Esophagus (tissue), 2 donors: ENCODE results near the gene CPB2. TPM values are rescaled to one million over a fixed set of nuclear protein-coding genes. Genes with fewer than 3 reads are reported as not detected.

Experiments used
- H3K27ac ChIP-seq, 2 donors: one replicate each; pipeline ENCODE4 v1.5.1; 2013; ENCODE audit warnings: low read depth in 2 of 2, mild to moderate bottlenecking in 2 of 2, inconsistent platforms in 1 of 2, low read length in 1 of 2, moderate library complexity in 1 of 2
- H3K27me3 ChIP-seq, 2 donors: one replicate each; pipeline ENCODE4 v1.6.1; 2013; ENCODE audit warnings: low read length in 2 of 2, control low read depth in 1 of 2, mild to moderate bottlenecking in 1 of 2; ENCODE audit not compliant: insufficient read depth in 2 of 2, control insufficient read depth in 1 of 2
- H3K36me3 ChIP-seq, 2 donors: one replicate each; pipeline ENCODE4 v1.6.1; 2013; ENCODE audit warnings: low read length in 1 of 2; ENCODE audit not compliant: control insufficient read depth in 2 of 2, insufficient read depth in 2 of 2
- H3K4me1 ChIP-seq, 2 donors: one replicate each; pipeline ENCODE4 v1.6.1; 2013; ENCODE audit warnings: low read length in 1 of 2; ENCODE audit not compliant: control insufficient read depth in 2 of 2, insufficient read depth in 2 of 2
- H3K4me3 ChIP-seq, 2 donors: one replicate each; pipeline ENCODE4 v1.5.1; 2013; ENCODE audit warnings: low read length in 2 of 2, mild to moderate bottlenecking in 2 of 2, low read depth in 1 of 2, moderate library complexity in 1 of 2
- H3K9me3 ChIP-seq, 2 donors: one replicate each; pipeline ENCODE4 v1.6.1; 2013; ENCODE audit warnings: mild to moderate bottlenecking in 2 of 2, low read depth in 1 of 2, low read length in 1 of 2, moderate library complexity in 1 of 2; ENCODE audit not compliant: control insufficient read depth in 2 of 2, insufficient read depth in 1 of 2
- WGBS, 2 donors: extraction: QIAGEN DNeasy Blood & Tissue Kit; methylation state at CpG; one replicate each; pipeline ENCODE4 v1.1.7; 2013; 5-methylcytosine and 5-hydroxymethylcytosine counted together
- polyA plus RNA-seq, 2 donors: library from polyadenylated mRNA; stranded (reverse); fragments of 200-250 nt; gene quantifications; one replicate each; pipeline ENCODE4 v1.2.3, GENCODE V29; 2013
- donor health status: healthy with polysubstance abuse.
- donor health status: Bipolar disorder and iron deficiency.

The CPB2 gene
- polyA plus RNA-seq, 2 donors = not detected

DNA sequence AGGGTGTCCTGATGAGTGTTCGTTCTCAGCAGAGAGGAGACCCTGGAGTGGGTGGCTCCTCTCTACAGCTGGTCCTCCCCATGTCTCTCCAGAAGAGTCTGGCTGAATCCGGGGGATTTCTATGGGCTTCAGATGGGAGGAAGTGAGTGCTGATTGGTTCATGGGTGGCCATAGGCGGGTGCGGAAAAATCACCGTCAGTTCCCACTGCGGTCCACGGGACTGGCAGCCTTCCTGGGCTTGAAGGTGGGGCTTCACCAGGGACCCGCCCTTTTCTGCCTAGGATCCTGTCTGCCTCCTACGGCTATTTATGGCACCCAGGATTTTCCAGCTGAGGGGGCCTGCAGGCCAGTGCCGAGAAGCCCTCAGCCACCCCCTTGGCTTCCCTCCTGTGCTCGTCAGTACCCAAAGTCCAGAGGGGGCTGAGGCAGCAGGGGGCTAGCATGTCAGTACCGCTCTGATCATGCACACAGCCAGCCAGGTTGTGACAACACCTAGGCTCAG is 18.4 kb downstream of the CPB2 start:
- Histone ChIP-seq H3K27ac (no peak overlapping the region), H3K27me3 (no peaks in the 10 kb centered on the region), H3K36me3 (no peaks in the 10 kb centered on the region), H3K4me1 (no peaks in the 10 kb centered on the region), H3K9me3 (no peaks in the 10 kb centered on the region), H3K4me3 (no peak overlapping the region)
- WGBS, 2 donors = 82 to 87% methylated on average over 12 of the region's 12 CpGs

DNA sequence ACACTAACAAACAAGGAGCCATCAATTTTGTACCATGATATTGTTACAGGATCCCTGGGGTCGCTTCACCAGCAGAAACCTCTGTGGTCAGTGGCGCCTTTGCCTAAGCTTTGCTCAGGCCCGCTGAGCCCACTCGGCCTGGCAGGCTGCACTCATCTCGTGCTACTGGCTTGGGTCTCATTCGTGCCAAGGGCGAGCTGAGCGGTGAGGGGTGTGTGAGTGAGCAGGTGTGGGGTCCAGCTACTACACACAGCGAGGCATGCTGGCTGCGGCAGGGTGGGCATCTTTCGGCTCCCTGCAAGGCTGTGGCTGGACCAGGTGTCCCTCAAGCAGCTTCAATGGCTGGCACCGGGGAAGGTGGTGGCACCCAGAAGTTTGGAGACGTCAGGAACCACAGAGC is 19.1 kb downstream of the CPB2 start:
- WGBS, 2 donors = 91 to 92% methylated on average over 13 of the region's 13 CpGs
- no peaks in the 10 kb centered on the region for H3K27me3 ChIP-seq
- no peaks in the 10 kb centered on the region for H3K9me3 ChIP-seq
- H3K36me3 ChIP-seq = no peaks in the 10 kb centered on the region
- no peak overlapping the region for H3K27ac ChIP-seq
- no peak overlapping the region for H3K4me3 ChIP-seq
- no peaks in the 10 kb centered on the region for H3K4me1 ChIP-seq

- 93% methylated on average over 5 of the region's 5 CpGs for WGBS, 2 donors
- Histone ChIP-seq H3K36me3 (no peaks in the 10 kb centered on the region), H3K9me3 (no peaks in the 10 kb centered on the region), H3K4me1 (no peaks in the 10 kb centered on the region), H3K27ac (no peak overlapping the region), H3K27me3 (no peaks in the 10 kb centered on the region), H3K4me3 (no peak overlapping the region)
Measured at GRCh38 chr13:46082324-46082723, 22.5 kb downstream of the CPB2 start.

DNA sequence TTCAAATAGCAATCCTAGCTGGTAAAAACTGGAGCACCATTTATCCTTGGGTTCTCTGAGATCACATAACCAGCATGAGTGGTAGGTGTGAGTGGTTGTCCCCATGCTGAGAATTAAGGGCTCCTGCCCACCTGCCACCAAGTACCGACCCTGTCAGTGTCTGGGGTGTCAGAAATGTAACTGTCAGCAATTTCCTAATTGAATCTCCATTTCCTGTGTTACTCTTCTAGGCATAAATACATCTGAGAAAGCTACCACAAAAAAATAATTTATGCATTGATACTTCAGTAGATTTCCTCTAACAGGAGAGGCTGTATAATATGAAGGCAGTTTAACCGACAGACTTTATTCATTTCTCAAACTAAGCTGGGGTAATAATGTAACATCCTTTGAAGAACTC is 25.1 kb downstream of the CPB2 start:
- H3K27ac ChIP-seq = no peak overlapping the region
- no peaks in the 10 kb centered on the region for H3K9me3 ChIP-seq
- WGBS, 2 donors = 55 to 62% methylated on average over 2 of the region's 2 CpGs
- H3K27me3 ChIP-seq = no peaks in the 10 kb centered on the region
- no peaks in the 10 kb centered on the region for H3K36me3 ChIP-seq
- no peak overlapping the region for H3K4me3 ChIP-seq
- no peaks in the 10 kb centered on the region for H3K4me1 ChIP-seq

GRCh38 chr13:46077265-46077664 is 27.6 kb downstream of the CPB2 start:
- WGBS, 2 donors = 66 to 74% methylated on average over 1 of the region's 1 CpG
- Histone ChIP-seq H3K36me3 (no peaks in the 10 kb centered on the region), H3K4me1 (no peaks in the 10 kb centered on the region), H3K9me3 (no peaks in the 10 kb centered on the region), H3K27ac (no peak overlapping the region), H3K27me3 (peaks cover 0 to 3% of the 10 kb centered on the region in 2 donors), H3K4me3 (no peak overlapping the region)

GRCh38 chr13:46076827-46077226 is 28.0 kb downstream of the CPB2 start:
- WGBS, 2 donors = 82 to 89% methylated on average over 3 of the region's 3 CpGs
- H3K9me3 ChIP-seq = no peaks in the 10 kb centered on the region
- H3K27me3 ChIP-seq = peaks cover 0 to 3% of the 10 kb centered on the region in 2 donors
- H3K4me3 ChIP-seq = no peak overlapping the region
- H3K27ac ChIP-seq = no peak overlapping the region
- H3K4me1 ChIP-seq = no peaks in the 10 kb centered on the region
- H3K36me3 ChIP-seq = no peaks in the 10 kb centered on the region

DNA sequence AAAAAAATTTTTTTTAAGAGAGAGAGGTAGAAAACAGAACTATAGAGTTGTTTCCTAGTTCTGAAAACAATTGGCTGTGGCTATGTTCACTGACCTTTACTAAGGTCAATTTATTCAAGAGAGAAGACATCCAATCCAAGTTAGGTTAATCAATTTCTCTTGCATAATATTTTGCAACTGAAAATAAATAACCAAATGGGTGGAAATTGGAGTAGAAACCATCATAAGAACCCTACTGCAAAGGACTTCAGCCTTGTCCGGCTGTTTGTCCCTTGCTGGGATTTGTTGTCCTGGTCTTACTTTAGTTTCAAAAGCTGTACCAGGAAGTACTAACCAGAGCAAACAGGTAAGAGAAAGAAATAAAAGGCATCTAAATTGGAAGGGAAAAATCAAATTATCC is 29.0 kb downstream of the CPB2 start:
- no peaks in the 10 kb centered on the region for H3K9me3 ChIP-seq
- H3K4me1 ChIP-seq = no peaks in the 10 kb centered on the region
- H3K27me3 ChIP-seq = peaks cover 0 to 3% of the 10 kb centered on the region in 2 donors
- no peak overlapping the region for H3K4me3 ChIP-seq
- H3K36me3 ChIP-seq = no peaks in the 10 kb centered on the region
- WGBS, 2 donors = 95 to 100% methylated on average over 1 of the region's 1 CpG
- no peak overlapping the region for H3K27ac ChIP-seq

DNA sequence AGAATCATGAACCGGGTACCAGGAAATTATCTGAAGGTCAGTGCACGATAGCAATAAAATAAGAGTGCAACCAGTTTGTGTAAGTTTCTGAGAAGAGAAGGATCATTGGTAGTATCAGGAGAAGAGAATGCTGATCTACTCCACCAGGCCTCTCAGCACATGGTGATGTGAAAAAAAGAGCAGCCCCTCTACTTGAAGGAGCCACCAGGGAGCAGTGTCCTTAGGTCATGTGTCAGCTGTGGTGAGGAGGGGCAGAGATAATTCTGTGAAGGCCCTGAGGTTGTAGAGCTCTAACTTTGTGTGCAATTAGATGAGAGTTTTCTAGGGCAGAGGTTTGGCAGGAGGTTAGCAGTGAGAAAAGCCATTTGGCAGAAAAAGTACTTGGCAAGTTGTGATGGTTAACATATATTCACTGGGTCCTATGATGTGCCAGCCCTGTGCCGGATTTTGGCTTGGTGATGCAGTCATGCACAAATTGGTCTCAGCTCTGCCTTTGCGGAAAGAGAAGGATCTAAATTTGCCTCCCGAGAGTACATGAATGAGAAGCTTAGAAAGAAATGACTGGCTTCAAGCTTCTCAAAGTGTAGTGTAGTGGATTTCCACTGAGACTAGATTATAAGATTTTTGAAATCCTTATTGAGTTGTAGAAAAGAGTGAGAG is 33.1 kb downstream of the CPB2 start:
- Histone ChIP-seq H3K27ac (no peak overlapping the region), H3K4me3 (no peak overlapping the region), H3K36me3 (no peaks in the 10 kb centered on the region), H3K4me1 (no peaks in the 10 kb centered on the region), H3K9me3 (no peaks in the 10 kb centered on the region), H3K27me3 (peaks cover 0 to 3% of the 10 kb centered on the region in 2 donors)
- 67 to 74% methylated on average over 5 of the region's 5 CpGs for WGBS, 2 donors

GRCh38 chr13:46063292-46063691 is 41.5 kb downstream of the CPB2 start:
- H3K36me3 ChIP-seq = no peaks in the 10 kb centered on the region
- WGBS, 2 donors = 96 to 98% methylated on average over 2 of the region's 2 CpGs
- no peak overlapping the region for H3K4me3 ChIP-seq
- H3K27me3 ChIP-seq = no peaks in the 10 kb centered on the region
- no peaks in the 10 kb centered on the region for H3K4me1 ChIP-seq
- no peaks in the 10 kb centered on the region for H3K9me3 ChIP-seq
- no peak overlapping the region for H3K27ac ChIP-seq

DNA sequence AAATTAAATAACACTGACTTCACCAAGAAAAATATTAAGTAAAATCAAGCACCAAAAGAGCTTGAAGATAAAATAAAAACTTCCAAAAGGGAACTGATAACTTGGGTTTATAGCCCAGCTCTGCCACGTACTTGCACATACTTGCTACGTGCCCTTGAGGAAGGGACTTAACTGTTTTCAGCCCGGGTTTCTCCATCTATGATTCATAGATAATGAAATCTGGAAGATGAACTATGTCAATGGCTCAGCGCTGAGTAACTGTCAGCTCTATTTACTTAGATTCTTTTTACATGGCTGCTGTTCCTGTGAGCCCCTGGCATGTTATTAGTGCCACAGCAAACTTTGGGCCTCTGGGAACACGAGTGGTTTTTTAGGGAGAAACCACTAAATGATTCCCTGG is 42.6 kb downstream of the CPB2 start:
- H3K36me3 ChIP-seq = no peaks in the 10 kb centered on the region
- H3K4me3 ChIP-seq = no peak overlapping the region
- H3K9me3 ChIP-seq = no peaks in the 10 kb centered on the region
- H3K27ac ChIP-seq = no peak overlapping the region
- no peaks in the 10 kb centered on the region for H3K4me1 ChIP-seq
- H3K27me3 ChIP-seq = no peaks in the 10 kb centered on the region
- WGBS, 2 donors = 51 to 65% methylated on average over 5 of the region's 5 CpGs
